K562 (cell line): ENCODE results near the gene MSH2. TPM values are rescaled to one million over a fixed set of nuclear protein-coding genes. Genes with fewer than 3 reads are reported as not detected.
A peak's percentile ranks its signal among the peaks of the same experiment; 100 is the strongest.

Source experiments
- ARID1B ChIP-seq: fragments of 450-650 bp; IDR thresholded peaks from 2 replicates; pipeline ENCODE4 v1.6.1; 2016; ENCODE audit warnings: antibody characterized with exemption, mild to moderate bottlenecking, inconsistent platforms
- ATF3 ChIP-seq, 2 experiments: fragments of 450-650 bp in 1 of 2; sonication (generic) in 1 of 2; formaldehyde crosslinking in 1 of 2; IDR thresholded peaks in 1 of 2; conservative IDR thresholded peaks in 1 of 2; 2 replicates each; pipeline versions ENCODE4 v1.6.1 to v1.8.1; 2016 to 2023; ENCODE audit warnings: mild to moderate bottlenecking in 2 of 2, moderate library complexity in 2 of 2, inconsistent platforms in 1 of 2, missing genetic modification reagents in 1 of 2
- CBX1 ChIP-seq: sonication (generic); IDR thresholded peaks from 2 replicates; pipeline ENCODE4 v1.6.1; 2016; ENCODE audit warnings: antibody characterized with exemption, low read depth, mild to moderate bottlenecking
- CEBPB ChIP-seq: fragments of 450-650 bp; IDR thresholded peaks from 2 replicates; pipeline ENCODE4 v1.6.1; 2016; ENCODE audit warnings: missing genetic modification characterization, missing compliant biosample characterization
- CREB1 ChIP-seq, 2 experiments: sonication (generic) in 1 of 2; formaldehyde crosslinking in 1 of 2; IDR thresholded peaks; 2 replicates each; pipeline versions ENCODE4 v1.6.1 to v1.8.0; 2012 to 2022; ENCODE audit warnings: inconsistent platforms in 1 of 2, mild to moderate bottlenecking in 1 of 2, missing genetic modification reagents in 1 of 2, moderate library complexity in 1 of 2
- CTBP1 ChIP-seq: fragments of 450-650 bp; IDR thresholded peaks from 2 replicates; pipeline ENCODE4 v1.6.1; 2016; ENCODE audit warnings: borderline replicate concordance
- DPF2 ChIP-seq: fragments of 450-650 bp; IDR thresholded peaks from 2 replicates; pipeline ENCODE4 v1.6.1; 2016
- ERF ChIP-seq: fragments of 450-650 bp; formaldehyde crosslinking; IDR thresholded peaks from 2 replicates; pipeline ENCODE4 v1.4.0; 2020; ENCODE audit warnings: mild to moderate bottlenecking, mixed read lengths
- GATAD2B ChIP-seq: fragments of 450-650 bp; IDR thresholded peaks from 2 replicates; pipeline ENCODE4 v1.6.1; 2017; ENCODE audit warnings: mild to moderate bottlenecking, borderline replicate concordance
- JUN ChIP-seq, 2 experiments: sonication (generic) in 1 of 2; formaldehyde crosslinking in 1 of 2; IDR thresholded peaks; 2 replicates each; pipeline versions ENCODE4 v1.6.1 to v1.8.0; 2012 to 2022; ENCODE audit warnings: borderline replicate concordance in 2 of 2, mild to moderate bottlenecking in 2 of 2, improper control_type of control experiment in 1 of 2, low read depth in 1 of 2, low read length in 1 of 2, missing genetic modification reagents in 1 of 2
- JUND ChIP-seq, 2 experiments: IDR thresholded peaks; 2 replicates in 1 of 2; 3 replicates in 1 of 2; pipeline ENCODE4 v1.6.1; 2011; ENCODE audit warnings: borderline replicate concordance in 2 of 2, low read depth in 2 of 2, low read length in 2 of 2, improper control_type of control experiment in 1 of 2, missing biosample characterization in 1 of 2, missing genetic modification characterization in 1 of 2, missing genetic modification reagents in 1 of 2
- NCOR1 ChIP-seq: fragments of 450-650 bp; IDR thresholded peaks from 2 replicates; pipeline ENCODE4 v1.6.1; 2016; ENCODE audit warnings: mild to moderate bottlenecking, moderate library complexity
- NFRKB ChIP-seq: fragments of 450-650 bp; IDR thresholded peaks from 2 replicates; pipeline ENCODE4 v1.6.1; 2016; ENCODE audit warnings: low read depth
- NR4A1 ChIP-seq, 2 experiments: fragments of 250-450 bp in 1 of 2; fragments of 450-650 bp in 1 of 2; sonication (Bioruptor Pico) in 1 of 2; IDR thresholded peaks; 2 replicates each; pipeline versions ENCODE4 v1.4.0 to v1.6.1; 2016 to 2020; ENCODE audit warnings: mild to moderate bottlenecking in 2 of 2, missing compliant biosample characterization in 1 of 2, missing genetic modification characterization in 1 of 2, moderate library complexity in 1 of 2
- PHF8 ChIP-seq: fragments of 200-600 bp; sonication (generic); IDR thresholded peaks from 2 replicates; pipeline ENCODE4 v1.6.1; 2012; ENCODE audit warnings: mixed run types, mild to moderate bottlenecking, inconsistent platforms, low read length, moderate library complexity, borderline replicate concordance
- PTBP1 ChIP-seq: fragments of 200-400 bp; formaldehyde crosslinking; IDR thresholded peaks from 2 replicates; pipeline ENCODE4 v1.6.1; 2017; ENCODE audit warnings: low read depth, low read length
- RFX1 ChIP-seq: fragments of 450-650 bp; IDR thresholded peaks from 2 replicates; pipeline ENCODE4 v1.6.1; 2016; ENCODE audit warnings: mild to moderate bottlenecking, moderate library complexity
- SMARCE1 ChIP-seq: fragments of 450-650 bp; IDR thresholded peaks from 2 replicates; pipeline ENCODE4 v1.7.1; 2016; ENCODE audit warnings: mild to moderate bottlenecking
- SRF ChIP-seq, 2 experiments: fragments of 250-450, 450-650 bp in 1 of 2; sonication (Bioruptor Pico) in 1 of 2; sonication (generic) in 1 of 2; formaldehyde crosslinking; IDR thresholded peaks; 2 replicates each; pipeline versions ENCODE4 v1.5.0 to v1.5.1; 2020 to 2022; ENCODE audit warnings: mild to moderate bottlenecking in 1 of 2, missing genetic modification reagents in 1 of 2
- TEAD4 ChIP-seq, 2 experiments: sonication (generic) in 1 of 2; formaldehyde crosslinking in 1 of 2; IDR thresholded peaks; 2 replicates each; pipeline versions ENCODE4 v1.6.1 to v1.8.0; 2012 to 2022; ENCODE audit warnings: borderline replicate concordance in 1 of 2, inconsistent platforms in 1 of 2, low read length in 1 of 2, mild to moderate bottlenecking in 1 of 2, missing genetic modification reagents in 1 of 2
- TOE1 ChIP-seq, 2 experiments: fragments of 450-650 bp in 1 of 2; sonication (generic) in 1 of 2; formaldehyde crosslinking in 1 of 2; IDR thresholded peaks; 2 replicates each; pipeline versions ENCODE4 v1.7.1 to v1.8.0; 2016 to 2022; ENCODE audit warnings: borderline replicate concordance in 2 of 2, mild to moderate bottlenecking in 2 of 2, antibody characterized with exemption in 1 of 2, inconsistent platforms in 1 of 2, low read depth in 1 of 2, missing genetic modification reagents in 1 of 2, moderate library complexity in 1 of 2
- ZNF140 ChIP-seq: fragments of 250-450 bp; sonication (Bioruptor Pico); IDR thresholded peaks from 2 replicates; pipeline ENCODE4 v1.8.0; 2021; ENCODE audit warnings: moderate library complexity, mild to moderate bottlenecking, inconsistent platforms
- ZNF41 ChIP-seq: fragments of 250-450 bp; sonication (Bioruptor Pico); conservative IDR thresholded peaks from 2 replicates; pipeline ENCODE4 v1.4.0; 2020; ENCODE audit warnings: mild to moderate bottlenecking
- ZNF830 ChIP-seq: fragments of 250-450 bp; sonication (Bioruptor Pico); IDR thresholded peaks from 2 replicates; pipeline ENCODE4 v1.5.0; 2021; ENCODE audit warnings: mild to moderate bottlenecking
- ZSCAN32 ChIP-seq: fragments of 450-650 bp; formaldehyde crosslinking; IDR thresholded peaks from 2 replicates; pipeline ENCODE4 v1.4.0; 2020; ENCODE audit warnings: mild to moderate bottlenecking, moderate library complexity
- polyA plus RNA-seq, 8 experiments: library from polyadenylated mRNA; depleted of rRNA in 4 of 8; stranded (reverse) in 5 of 8; unstranded in 3 of 8; fragments of >200 nt; fragmentation: Nextera tagmentation in 2 of 8; fragmentation: Illumina TruSeq in 1 of 8; extraction: Ambion mirVana in 2 of 8; extraction: Trizol in 1 of 8; gene quantifications; 2 replicates each; pipeline versions ENCODE4 v1.2.1 to v1.2.3, GENCODE V29; 2011 to 2014; ENCODE audit warnings: inconsistent platforms in 1 of 8, missing spikeins in 1 of 8
- total RNA-seq, 7 experiments: library from RNA; depleted of rRNA in 6 of 7; stranded (reverse); fragments of >200 nt in 6 of 7; fragmentation: Illumina TruSeq in 2 of 7; extraction: Trizol in 2 of 7; gene quantifications; 2 replicates each; pipeline versions ENCODE4 v1.2.1 to v1.2.3, GENCODE V29; 2011 to 2021; ENCODE audit warnings: low replicate concordance in 1 of 7

Gene MSH2
- total and polyA plus RNA-seq, 9 of the 15 experiments (the other 6 are each of a cell fraction or from before 2014, with no cell fraction given): 51.8 to 139 (median 113) TPM

DNA sequence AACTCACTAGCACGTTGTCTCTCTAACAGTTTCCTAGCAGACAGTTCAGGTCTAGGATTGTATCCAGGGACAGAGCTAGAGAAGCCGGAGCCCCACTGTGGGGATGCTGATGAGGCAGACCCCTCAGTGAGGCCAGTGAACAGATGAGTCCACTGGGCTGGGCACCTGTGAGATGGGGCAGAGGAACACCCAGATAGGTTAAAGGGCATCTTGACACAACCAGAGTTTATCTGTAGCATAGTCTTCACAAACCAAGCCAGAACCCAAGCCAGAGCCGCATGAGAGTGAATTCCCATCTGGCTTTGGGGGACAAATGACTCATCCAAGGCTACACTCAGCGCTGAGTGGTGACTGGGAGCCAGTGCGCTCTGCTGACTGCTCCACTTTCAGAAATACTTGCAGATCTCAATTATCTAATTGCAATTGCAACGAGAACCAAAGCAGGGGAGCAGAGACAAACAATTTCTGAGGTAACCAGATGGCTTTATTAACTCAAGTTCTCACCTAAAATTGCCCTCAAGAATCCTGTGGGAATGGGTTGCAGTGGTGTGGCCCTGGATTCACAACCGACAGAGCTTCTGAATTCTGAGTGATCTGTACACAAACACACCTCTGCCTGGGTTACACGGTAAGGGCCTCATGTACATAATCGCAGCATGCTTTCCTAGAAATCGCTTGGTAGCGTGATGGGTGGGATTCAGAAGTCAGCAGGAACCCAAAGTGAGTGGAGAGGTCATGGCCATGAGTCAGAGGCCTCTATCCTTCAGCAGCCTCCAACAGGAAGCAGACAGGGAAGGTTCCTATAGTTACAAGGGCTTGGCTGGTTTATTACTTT is 48.7 kb upstream of the MSH2 start (continued):
- TF ChIP-seq GATAD2B: no peak
- TF ChIP-seq ZSCAN32 (CRISPR knock-in tag): no peak
- peak; percentile 46; the same call in 1 of the 2 replicates for TF ChIP-seq ARID1B
- no peak for TF ChIP-seq PTBP1
- no peak for TF ChIP-seq ZNF830 (CRISPR knock-in tag)
- TF ChIP-seq TEAD4 (IDR thresholded peaks at IDR 0.05; ENCODE audit: low read length): 0 out of 2 replicates have a peak, but pooled peaks have one; percentile 8
- TF ChIP-seq TEAD4 (CRISPR knock-in tag; IDR thresholded peaks at IDR 0.05; ENCODE audit: borderline replicate concordance): no peak
- peak; percentile 94 for TF ChIP-seq JUND (IDR thresholded peaks at IDR 0.05; ENCODE audit: borderline replicate concordance, low read depth, low read length)
- TF ChIP-seq JUND (tag; IDR thresholded peaks at IDR 0.05; ENCODE audit: borderline replicate concordance, low read depth, low read length): peak; percentile 86; the same call in 2 of the 3 replicates
- TF ChIP-seq CEBPB (tag): no peak
- TF ChIP-seq TOE1 (IDR thresholded peaks at IDR 0.05; ENCODE audit: borderline replicate concordance): no peak
- TF ChIP-seq TOE1 (CRISPR knock-in tag; IDR thresholded peaks at IDR 0.05; ENCODE audit: borderline replicate concordance, low read depth): no peak
- TF ChIP-seq SRF (CRISPR knock-in tag; IDR thresholded peaks at IDR 0.05): 0 out of 4 replicates have a peak, but pooled peaks of 1 of the 2 experiments have one; percentile 12
- TF ChIP-seq PHF8: 0 out of 2 replicates have a peak, but pooled peaks have one; percentile 17
- TF ChIP-seq CREB1 (IDR thresholded peaks at IDR 0.05): no peak
- TF ChIP-seq CREB1 (CRISPR knock-in tag; IDR thresholded peaks at IDR 0.05): no peak
- TF ChIP-seq NCOR1: no peak
- 0 out of 2 replicates have a peak, but pooled peaks have one; percentile 21 for TF ChIP-seq NR4A1 (CRISPR knock-in tag; IDR thresholded peaks at IDR 0.05)
- TF ChIP-seq NR4A1 (tag; IDR thresholded peaks at IDR 0.05): no peak
- peak; percentile 63 for TF ChIP-seq DPF2
- TF ChIP-seq ZNF41: 0 out of 2 replicates have a peak, but pooled peaks have one; percentile 12
- TF ChIP-seq CTBP1: peak; percentile 43; the same call in 1 of the 2 replicates
- 0 out of 2 replicates have a peak, but pooled peaks have one; percentile 9 for TF ChIP-seq ERF (CRISPR knock-in tag)
- TF ChIP-seq RFX1: peak; percentile 83
- TF ChIP-seq ZNF140 (CRISPR knock-in tag): no peak
- TF ChIP-seq NFRKB: 0 out of 2 replicates have a peak, but pooled peaks have one; percentile 35
- TF ChIP-seq JUN (IDR thresholded peaks at IDR 0.05; ENCODE audit: borderline replicate concordance, low read depth, low read length): peak; percentile 82
- no peak for TF ChIP-seq JUN (CRISPR knock-in tag; IDR thresholded peaks at IDR 0.05; ENCODE audit: borderline replicate concordance)
- no peak for TF ChIP-seq CBX1
- TF ChIP-seq SMARCE1: peak; percentile 73
- TF ChIP-seq ATF3 (IDR thresholded peaks at IDR 0.05): peak; percentile 91
- peak; percentile 55; the same call in 1 of the 2 replicates for TF ChIP-seq ATF3 (CRISPR knock-in tag; conservative IDR thresholded peaks at IDR 0.05)
